Measurements from ENCODE around the gene RNF40. TPM values are rescaled to one million over a fixed set of nuclear protein-coding genes. Genes with fewer than 3 reads are reported as not detected.
A peak's percentile ranks its signal among the peaks of the same experiment; 100 is the strongest.

Gene RNF40
- total RNA-seq, 1 experiment from 2014 or later = 64.1 TPM

- H3K4me2 ChIP-seq (ENCODE audit: low read length) = peak overlapping the region; percentile 88
- TF ChIP-seq CTCF (conservative IDR thresholded peaks at IDR 0.05; ENCODE audit: low read depth, low read length) (no peak), EZH2phosphoT487 (IDR thresholded peaks at IDR 0.05; ENCODE audit: borderline replicate concordance, low read length) (no peak), EZH2 (IDR thresholded peaks at IDR 0.05; ENCODE audit: low read length, unreplicated experiment) (no peak)
- ChIA-PET POLR2A (ENCODE audit: unreplicated experiment) (no interaction called here), CTCF (no interaction called here)
- ATAC-seq = no peak
- no peak for DNase-seq
- intact Hi-C loops (cut with micrococcal nuclease) = no loop called here
- no peaks in the 10 kb centered on the region for H3F3A ChIP-seq (ENCODE audit: low read length, unreplicated experiment)
- no peak overlapping the region for H2AFZ ChIP-seq (ENCODE audit: low read length)
- H3K36me3 ChIP-seq (ENCODE audit: low read depth, low read length) = no peaks in the 10 kb centered on the region
- H3K79me2 ChIP-seq (ENCODE audit: low read length) = peaks cover 21% of the 10 kb centered on the region
- no peaks in the 10 kb centered on the region for H4K20me1 ChIP-seq (ENCODE audit: low read length)
- H3K9ac ChIP-seq (ENCODE audit: low read length) = peak overlapping the region; percentile 76; the same call in 1 of the 2 replicates
- H3K4me1 ChIP-seq (ENCODE audit: insufficient read depth, low read length) = peaks cover 4% of the 10 kb centered on the region; the same call in 1 of the 2 replicates
- H3K9me3 ChIP-seq (ENCODE audit: low read length) = no peaks in the 10 kb centered on the region
- peak overlapping the region; percentile 88; the same call in 1 of the 2 replicates for H3K4me3 ChIP-seq (ENCODE audit: low read length)
- H3K9me2 ChIP-seq (replicated peaks; ENCODE audit: low read length) = no peaks in the 10 kb centered on the region
- TSS peak; percentile 22 for BruUV-seq (replicated peaks)
- H3K27ac ChIP-seq (ENCODE audit: low read length) = no peak overlapping the region
- H3K27me3 ChIP-seq (ENCODE audit: low read length) = no peaks in the 10 kb centered on the region
Measured at GRCh38 chr16:30785126-30786106, 23.3 kb downstream of the RNF40 start.

GRCh38 chr16:30786115-30786935 lies 24.2 kb downstream of the RNF40 start:
- Histone ChIP-seq H3K36me3 (ENCODE audit: low read depth, low read length) (no peaks in the 10 kb centered on the region), H3K79me2 (ENCODE audit: low read length) (peaks cover 21% of the 10 kb centered on the region), H3K4me1 (ENCODE audit: insufficient read depth, low read length) (peaks cover 4% of the 10 kb centered on the region; the same call in 1 of the 2 replicates), H2AFZ (ENCODE audit: low read length) (peak overlapping the region; percentile 50; the same call in 1 of the 2 replicates), H3K4me3 (ENCODE audit: low read length) (peak overlapping the region; percentile 88), H3K9ac (ENCODE audit: low read length) (peak overlapping the region; percentile 81), H3K27me3 (ENCODE audit: low read length) (no peaks in the 10 kb centered on the region), H3K9me2 (replicated peaks; ENCODE audit: low read length) (no peaks in the 10 kb centered on the region), H3K27ac (ENCODE audit: low read length) (no peak overlapping the region), H3K4me2 (ENCODE audit: low read length) (peak overlapping the region; percentile 92), H3K9me3 (ENCODE audit: low read length) (no peaks in the 10 kb centered on the region), H3F3A (ENCODE audit: low read length, unreplicated experiment) (no peaks in the 10 kb centered on the region), H4K20me1 (ENCODE audit: low read length) (no peaks in the 10 kb centered on the region)
- intact Hi-C loops (cut with micrococcal nuclease) = no loop called here
- no TSS peak for BruUV-seq (replicated peaks)
- TF ChIP-seq EZH2phosphoT487 (IDR thresholded peaks at IDR 0.05; ENCODE audit: borderline replicate concordance, low read length) = no peak
- DNase-seq = peak; percentile 28
- POLR2A ChIA-PET (ENCODE audit: unreplicated experiment) = no interaction called here
- CTCF ChIA-PET = interaction anchor here (1.2 kb wide), 1 partner anchor 19 kb away, joined by 4 read pairs; no protein-coding TSS in a partner anchor
- peak; percentile 70 for ATAC-seq
